ENCODE results near the gene SGCE. TPM values are rescaled to one million over a fixed set of nuclear protein-coding genes. Genes with fewer than 3 reads are reported as not detected.

Gene SGCE
- total RNA-seq, 1 experiment from 2014 or later: not detected

- DNase-seq (ENCODE audit: low spot score): no peak
These were observed 84.1 kb downstream of the SGCE start for GRCh38 chr7:94571816-94572215.

- no peak for DNase-seq (ENCODE audit: low spot score)
These were observed 88.5 kb downstream of the SGCE start for GRCh38 chr7:94567396-94567795.

- no peak for DNase-seq (ENCODE audit: low spot score)
These were observed 90.6 kb downstream of the SGCE start for GRCh38 chr7:94565247-94565894.

GRCh38 chr7:94562525-94562924, 93.4 kb downstream of the SGCE start:
- no peak for DNase-seq (ENCODE audit: low spot score)

GRCh38 chr7:94561841-94562514, 94.0 kb downstream of the SGCE start:
- no peak for DNase-seq (ENCODE audit: low spot score)

GRCh38 chr7:94559972-94560371, 96.0 kb downstream of the SGCE start:
- peak; percentile 46 for DNase-seq (ENCODE audit: low spot score)

- no peak for DNase-seq (ENCODE audit: low spot score)
These were observed 98.7 kb downstream of the SGCE start for GRCh38 chr7:94557215-94557614.

- no peak for DNase-seq (ENCODE audit: low spot score)
These were observed 99.9 kb downstream of the SGCE start for GRCh38 chr7:94556028-94556427.

- DNase-seq (ENCODE audit: low spot score): peak; percentile 3
These were observed 108.8 kb downstream of the SGCE start for GRCh38 chr7:94547126-94547525.

- DNase-seq (ENCODE audit: low spot score): no peak
These were observed 115.5 kb downstream of the SGCE start for GRCh38 chr7:94540428-94540827.

Other genes with a start within 250 kb of the SGCE start
- 4.8 and 5.8 TPM in 2 replicates for gene CASD1, start 146.3 kb downstream of the SGCE start, total RNA-seq (2014; rRNA removed; shearing (Covaris generic))